Stimulated activated naive CD8-positive, alpha-beta T cell treated with anti-CD3 and anti-CD28 coated beads, Interleukin-15, Interleukin-2, amounts not matched to agents 100 U/mL and 50 U/mL, for 24 hours (primary cell): ENCODE results near the gene ENOX2.
"Not testable (repeated sequence)": the region's sequence is repeated elsewhere in the genome, so short reads cannot be mapped to it uniquely, and the experiment has no call there.

ENCODE experiments used
- ATAC-seq: fragments of 150-1000 bp; cut with Tn5 transposase; one replicate; pipeline ENCODE4 v1.10.0; 2021
- DNase-seq: peaks from one replicate; pipeline ENCODE4 v3.0.0; 2021

Gene ENOX2, protein sequence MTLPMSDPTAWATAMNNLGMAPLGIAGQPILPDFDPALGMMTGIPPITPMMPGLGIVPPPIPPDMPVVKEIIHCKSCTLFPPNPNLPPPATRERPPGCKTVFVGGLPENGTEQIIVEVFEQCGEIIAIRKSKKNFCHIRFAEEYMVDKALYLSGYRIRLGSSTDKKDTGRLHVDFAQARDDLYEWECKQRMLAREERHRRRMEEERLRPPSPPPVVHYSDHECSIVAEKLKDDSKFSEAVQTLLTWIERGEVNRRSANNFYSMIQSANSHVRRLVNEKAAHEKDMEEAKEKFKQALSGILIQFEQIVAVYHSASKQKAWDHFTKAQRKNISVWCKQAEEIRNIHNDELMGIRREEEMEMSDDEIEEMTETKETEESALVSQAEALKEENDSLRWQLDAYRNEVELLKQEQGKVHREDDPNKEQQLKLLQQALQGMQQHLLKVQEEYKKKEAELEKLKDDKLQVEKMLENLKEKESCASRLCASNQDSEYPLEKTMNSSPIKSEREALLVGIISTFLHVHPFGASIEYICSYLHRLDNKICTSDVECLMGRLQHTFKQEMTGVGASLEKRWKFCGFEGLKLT

DNA sequence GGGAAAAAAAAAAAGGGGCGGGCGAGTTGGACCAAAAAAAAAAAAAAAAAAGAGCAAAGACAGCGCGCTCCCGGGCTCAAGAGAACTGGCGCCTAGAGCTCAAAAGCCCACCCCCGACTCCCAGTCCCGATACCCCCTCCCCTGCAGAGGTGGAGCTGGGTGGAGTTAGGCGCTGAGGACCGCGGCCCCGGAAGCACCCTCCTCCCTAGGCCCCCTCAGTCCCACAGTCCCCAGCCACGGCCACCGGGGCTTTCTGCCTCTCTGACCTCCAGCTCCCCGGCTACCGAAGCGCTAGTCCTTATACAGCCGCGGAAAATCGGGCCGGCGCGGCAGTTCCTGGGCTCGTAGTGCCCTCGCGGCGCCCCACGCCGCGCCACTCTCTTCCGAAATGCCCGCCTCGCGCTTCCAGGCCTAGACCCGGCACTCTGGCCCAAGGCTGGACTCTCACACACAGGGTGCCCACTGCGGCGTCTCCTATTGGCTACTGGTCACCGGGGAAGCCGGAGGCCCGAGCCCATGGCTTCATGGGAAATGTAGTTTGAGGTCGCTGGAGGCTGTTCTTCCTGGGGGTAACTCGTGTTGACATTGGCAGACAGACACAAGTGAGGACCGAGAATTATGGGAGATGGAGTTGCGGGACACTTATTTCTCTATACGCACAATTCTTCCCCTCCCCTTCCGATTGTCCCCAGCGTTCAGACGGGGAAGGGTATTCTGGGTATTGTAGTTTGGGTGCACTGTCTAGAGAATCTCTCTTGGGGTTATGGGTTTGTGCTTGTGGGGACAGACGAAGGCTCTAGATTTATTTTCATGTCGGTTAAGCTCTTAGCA is at the start of gene ENOX2:
ENOX2 (minus strand) TSS at position 427 of the 831 bp plus-strand sequence. CDS start 199,993 bp downstream, outside the sequence.
- ATAC-seq = peak; percentile 99

DNA sequence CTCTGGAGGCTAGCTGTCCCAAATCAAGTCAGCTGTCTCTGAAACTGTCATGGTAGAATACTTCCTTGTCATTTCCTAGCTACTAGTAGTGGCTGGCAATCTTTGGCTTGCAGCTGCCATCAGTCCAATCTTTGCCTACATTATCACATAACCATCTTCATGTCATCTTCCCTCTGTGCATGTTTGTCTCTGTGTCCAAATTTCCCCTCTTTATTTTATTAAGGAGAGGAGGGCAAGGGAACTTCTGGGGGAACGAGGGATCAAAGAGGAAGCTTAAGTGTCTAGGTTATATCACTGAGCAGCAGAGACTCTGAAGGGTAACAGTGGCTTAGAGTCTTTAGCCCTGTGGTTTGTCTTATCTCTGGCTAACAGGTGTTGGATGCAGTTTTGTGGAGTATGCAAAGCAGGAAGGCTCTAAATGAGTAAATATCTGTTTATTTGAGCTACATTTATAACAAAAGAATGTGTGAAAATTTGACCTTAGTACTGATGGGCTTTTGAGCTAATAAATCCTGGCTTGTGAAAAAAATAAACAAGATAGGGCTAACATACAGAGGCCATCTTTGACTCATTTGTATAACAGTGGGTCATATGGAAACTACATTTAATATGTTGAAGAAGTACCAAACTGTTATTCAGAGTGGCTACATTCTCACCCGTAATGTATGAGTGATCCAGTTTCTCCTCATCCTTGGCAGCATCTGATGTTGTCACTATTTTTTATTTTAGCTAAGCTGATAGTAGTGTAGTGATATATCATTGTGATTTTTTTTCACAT is 49.4 kb upstream of the ENOX2 start:
- DNase-seq = no peak

More for the DNA sequence above, at the start of gene ENOX2:
- DNase-seq = peak; percentile 74

DNA sequence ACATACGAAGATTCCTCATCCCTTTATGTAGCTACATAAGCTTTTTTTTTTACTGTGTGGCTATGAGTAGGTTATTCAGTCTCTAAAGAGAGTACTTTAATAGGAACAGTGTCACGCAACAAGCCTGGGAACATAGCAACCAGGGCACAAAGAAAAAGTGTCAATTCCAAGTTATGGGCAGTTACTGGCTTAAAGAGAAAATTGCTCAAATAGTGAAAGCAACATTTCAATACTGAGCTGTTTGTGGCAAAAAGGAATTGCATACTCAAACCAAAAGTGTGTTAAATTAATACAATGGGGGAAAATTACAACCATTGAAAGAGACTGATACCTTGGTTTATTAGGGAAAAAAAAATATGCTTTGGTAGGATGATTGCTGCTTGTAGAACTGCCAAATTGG is 41.2 kb upstream of the ENOX2 start:
- no peak for ATAC-seq
- DNase-seq = no peak

More for the DNA sequence above, 49.4 kb upstream of the ENOX2 start:
- no peak for ATAC-seq

DNA sequence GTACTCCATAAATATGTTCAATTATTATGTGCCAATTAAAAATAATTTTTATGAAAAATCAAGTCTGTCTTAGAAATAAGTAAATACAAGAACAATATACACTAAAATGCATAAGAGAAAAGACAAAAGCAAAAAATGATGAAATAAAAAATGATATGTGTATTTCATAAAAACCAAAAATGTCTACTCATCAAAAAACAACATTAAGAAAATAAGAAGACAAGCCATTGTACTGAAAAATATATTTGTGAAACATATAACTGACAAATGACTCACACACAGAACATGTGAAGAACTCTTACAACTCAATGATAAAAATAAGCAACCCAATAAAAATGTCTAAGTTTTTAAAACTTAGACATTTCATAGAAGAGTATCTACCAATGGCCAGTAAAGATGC is 34.1 kb upstream of the ENOX2 start:
- DNase-seq = no peak
- ATAC-seq = no peak

DNA sequence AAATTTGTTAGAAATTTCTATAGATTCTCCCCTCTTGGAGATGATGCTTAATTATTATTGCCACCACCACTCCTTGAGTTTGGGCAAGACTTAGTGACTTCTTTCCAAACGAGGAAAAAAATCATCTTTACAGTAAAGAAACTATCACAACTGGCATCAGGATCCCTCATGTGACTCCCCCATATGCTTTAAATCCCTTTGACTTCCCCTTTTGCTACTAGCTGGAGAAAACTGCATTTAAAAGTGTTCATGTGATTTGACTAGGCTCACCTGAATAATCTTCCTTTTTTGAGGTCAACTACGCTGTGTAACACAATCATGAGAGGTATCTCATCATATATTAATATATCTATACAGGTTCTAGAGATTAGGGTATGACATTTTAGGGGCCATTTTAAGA is 30.3 kb upstream of the ENOX2 start:
- no peak for ATAC-seq
- no peak for DNase-seq

DNA sequence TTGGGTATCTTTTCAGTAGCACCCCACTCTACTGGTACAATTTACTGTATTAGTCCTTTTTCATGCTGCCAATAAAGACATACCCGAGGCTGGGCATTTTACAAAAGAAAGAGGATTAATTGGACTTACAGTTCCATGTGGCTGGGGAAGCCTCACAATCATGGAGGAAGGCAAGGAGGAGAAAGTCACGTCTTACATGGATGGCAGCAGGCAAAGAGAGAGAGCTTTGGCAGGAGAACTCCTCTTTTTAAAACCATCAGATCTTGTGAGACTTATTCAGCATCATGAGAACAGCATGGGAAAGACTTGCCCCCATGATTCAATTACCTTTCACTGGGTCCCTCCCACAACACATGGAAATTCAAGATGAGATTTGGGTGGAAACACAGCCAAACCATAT is 17.4 kb upstream of the ENOX2 start:
- not testable (repeated sequence) for ATAC-seq, DNase-seq

DNA sequence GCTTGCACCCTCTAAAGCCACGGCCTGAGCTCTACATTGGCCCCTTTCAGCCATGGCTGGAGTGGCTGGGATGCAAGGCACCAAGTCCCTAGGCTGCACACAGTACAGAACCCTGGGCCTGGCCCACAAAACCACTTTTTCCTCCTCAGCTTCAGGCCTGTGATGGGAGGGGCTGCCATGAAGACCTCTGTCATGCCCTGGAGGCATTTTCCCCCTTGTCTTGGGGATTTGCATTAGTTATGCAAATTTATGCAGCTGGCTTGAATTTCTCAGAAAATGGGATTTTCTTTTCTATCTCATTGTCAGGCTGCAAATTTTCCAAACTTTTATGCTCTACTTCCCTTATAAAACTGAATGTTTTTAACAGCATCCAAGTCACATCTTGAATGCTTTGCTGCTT is 16.7 kb upstream of the ENOX2 start:
- DNase-seq = not testable (repeated sequence)

DNA sequence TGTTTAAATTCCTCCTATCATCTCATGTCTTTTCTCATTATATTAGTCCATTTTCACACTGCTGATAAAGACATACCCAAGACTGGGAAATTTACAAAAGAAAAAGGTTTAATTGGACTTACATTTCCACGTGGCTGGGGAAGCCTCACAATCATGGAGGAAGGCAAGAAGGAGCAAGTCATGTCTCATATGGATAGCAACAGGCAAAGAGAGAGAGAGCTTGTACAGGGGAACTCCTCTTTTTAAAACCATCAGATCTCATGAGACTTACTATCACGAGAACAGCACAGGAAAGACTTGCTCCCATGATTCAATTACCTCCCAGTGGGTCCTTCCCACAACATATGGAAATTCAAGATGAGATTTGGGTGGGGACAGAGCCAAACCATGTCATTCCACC is 15.5 kb upstream of the ENOX2 start:
- ATAC-seq, DNase-seq: not testable (repeated sequence)

More for the DNA sequence above, 16.7 kb upstream of the ENOX2 start:
- not testable (repeated sequence) for ATAC-seq

DNA sequence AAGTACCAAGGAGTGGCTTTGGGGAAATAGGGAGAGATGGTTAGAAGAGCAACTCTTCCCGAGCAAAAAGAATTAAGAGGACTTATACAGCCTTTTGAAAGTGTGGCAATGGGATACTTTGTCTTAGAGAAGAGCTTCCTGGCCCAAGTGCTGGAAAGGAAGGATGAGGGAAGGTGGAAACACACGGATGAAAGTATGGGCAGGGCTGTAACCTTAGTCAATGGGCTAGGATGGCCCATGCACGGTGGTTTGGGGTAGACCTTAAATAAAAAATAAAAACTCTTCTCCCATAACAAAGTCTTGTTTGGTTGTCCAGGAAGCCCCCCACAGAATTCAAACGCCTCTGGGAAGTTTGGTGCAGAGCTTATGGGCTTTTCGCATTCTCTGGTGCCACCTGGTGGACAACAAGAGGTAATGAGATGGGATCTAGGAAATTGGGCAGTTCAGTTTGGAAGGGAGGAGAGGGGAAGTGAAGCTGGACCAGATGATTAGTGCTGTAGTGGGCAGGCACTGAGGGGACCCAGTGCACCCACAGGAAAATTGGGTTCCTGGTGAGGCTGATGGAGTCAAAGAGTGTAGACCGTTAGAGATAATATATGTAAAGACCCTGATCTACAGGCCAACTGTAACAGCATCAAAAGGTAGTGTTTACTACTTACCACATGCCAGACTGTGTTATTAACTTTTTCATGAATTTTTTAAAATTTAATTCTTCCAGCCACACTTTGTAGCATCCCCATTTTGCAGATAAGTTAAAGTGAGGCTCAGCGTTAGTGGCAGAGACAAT is 13.8 kb upstream of the ENOX2 start:
- ATAC-seq (no peak), DNase-seq (peak; percentile 22)

DNA sequence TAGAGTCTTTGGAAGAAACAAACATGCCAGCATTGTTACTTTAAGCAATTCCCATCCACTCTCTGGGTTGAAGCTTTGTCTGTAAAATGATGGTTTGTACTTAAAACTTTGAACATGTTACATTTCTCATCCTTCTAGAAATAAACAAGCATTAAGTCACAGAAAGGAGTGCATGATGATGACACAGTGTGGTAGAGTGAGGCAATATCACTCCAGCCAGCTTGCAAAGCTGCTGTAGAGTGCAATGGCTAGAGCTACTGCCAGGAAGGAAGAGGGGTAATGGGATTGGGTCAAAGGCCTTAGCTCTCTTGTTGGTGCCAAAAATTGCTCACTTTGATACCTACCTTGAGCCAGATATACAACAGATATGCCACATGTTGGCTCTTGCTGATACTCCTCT is 12.3 kb upstream of the ENOX2 start:
- DNase-seq = no peak
- no peak for ATAC-seq

DNA sequence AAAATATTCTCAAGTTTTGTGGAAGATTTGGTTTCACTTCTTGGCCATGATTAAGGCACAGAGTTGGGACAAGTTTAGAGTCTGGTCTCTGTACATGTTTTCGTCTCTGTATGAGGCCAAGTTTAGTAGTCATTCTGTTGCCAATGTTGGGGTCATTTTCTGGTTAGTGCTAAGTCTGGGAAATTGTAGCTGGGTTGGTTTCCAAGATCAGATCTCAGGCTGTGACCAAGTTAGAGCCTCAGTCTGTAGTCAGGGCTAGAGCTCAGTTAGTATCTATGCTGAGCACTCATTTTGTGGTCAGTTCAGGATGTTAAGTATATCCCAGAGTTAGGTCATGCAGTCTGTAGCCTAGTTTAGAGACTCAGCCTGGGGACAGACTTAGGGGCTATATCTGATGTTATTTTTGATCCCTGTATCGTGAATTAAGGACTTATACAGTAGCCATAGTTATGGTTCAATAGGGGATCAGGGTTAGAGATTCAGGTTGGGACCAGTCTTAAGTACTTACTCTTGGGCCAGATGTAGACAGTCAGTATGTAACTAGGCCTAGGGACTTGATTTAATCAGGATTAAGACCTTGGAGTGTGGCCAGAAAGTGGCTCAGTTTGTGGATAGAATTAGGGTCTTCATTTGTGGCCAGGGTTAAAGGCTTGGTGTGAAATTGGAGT is 6.6 kb upstream of the ENOX2 start:
- no peak for ATAC-seq

DNA sequence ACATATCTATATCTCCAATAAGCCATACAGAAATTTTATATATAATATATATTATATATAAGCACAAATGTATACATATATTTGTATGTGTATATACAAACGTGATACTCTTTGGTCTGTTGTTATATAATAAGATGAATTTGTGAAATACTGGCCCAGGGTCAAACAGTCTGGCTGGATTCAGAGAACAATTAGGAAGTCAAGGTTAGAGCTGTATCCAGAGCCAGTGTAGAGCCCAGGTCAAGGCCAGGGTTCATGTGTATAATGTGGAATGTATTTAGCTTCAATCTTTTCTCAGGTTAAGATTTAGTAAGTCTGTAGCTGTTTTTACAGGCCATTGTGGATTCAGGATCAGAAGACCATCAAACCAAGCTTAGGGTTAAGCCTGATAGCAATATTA is 3.8 kb upstream of the ENOX2 start:
- no peak for DNase-seq
- ATAC-seq = no peak

More for the DNA sequence above, 6.6 kb upstream of the ENOX2 start:
- DNase-seq = no peak

DNA sequence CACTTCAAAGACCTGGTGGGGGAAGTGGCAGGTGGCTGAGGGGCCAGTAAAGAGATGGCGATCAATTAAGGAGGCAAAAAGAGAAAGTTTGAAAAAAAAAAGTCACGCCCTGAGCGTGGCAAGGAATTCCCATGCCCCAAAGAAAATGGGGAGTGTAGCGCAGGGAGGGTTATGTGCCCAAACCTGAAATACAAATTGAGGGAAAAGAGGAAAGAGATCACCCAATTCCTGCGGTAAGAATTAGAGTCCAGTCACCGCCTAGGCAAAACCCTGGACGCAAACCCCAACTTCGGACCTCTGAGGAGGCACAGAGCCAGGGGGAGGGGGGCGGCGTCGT is 595 bp downstream of the ENOX2 start:
- DNase-seq = no peak
- ATAC-seq = no peak

DNA sequence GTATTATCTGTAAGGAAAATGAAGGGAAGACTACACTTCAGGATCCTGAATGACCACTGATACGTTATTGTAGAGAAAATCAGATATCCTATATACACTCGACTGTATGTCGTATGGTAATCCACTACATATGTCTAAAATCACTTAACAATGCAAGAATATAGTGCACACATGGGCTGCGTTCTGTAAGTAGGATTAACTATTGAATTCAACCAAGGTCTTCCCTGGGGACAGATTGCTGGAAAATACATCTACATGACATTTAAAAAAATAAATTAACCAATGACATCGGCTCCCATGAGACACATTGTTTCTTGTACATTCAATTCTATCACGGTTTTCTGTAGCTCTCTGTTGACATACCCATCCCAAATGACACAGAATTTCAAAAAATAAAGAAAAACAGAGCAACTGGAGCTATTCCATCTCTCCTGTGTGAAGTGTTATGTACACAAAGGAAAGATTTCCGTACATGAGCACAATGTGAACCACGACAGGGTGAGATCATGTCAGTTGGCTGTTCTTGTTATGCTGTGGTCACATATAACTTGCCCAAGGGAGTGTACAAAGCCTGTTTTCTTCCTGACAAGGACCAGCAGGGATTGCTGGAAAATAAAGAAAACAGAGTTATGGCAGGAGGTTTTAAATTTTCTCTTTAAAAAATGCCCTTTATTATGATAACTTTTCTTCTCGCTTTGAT is 6.1 kb downstream of the ENOX2 start:
- DNase-seq (no peak), ATAC-seq (no peak)

DNA sequence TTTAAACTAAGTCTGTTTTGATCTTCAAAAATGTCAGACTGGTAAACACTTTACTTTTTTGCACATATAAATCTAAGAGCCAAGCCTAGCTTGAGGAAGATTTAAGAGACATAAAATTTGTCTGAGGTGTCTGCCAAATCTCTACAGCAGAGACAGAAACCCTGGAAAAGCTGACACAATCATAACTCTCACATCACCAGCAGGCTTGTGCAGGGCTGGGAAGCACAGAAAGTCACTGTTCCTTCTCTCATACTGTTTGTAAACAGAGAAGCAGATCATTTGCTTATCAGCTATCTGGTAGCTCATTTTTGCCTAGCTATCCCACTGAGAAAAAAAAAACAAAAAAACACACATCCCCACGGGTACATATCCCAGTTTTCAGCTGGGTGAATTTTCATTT is 7.0 kb downstream of the ENOX2 start:
- DNase-seq = no peak
- no peak for ATAC-seq

DNA sequence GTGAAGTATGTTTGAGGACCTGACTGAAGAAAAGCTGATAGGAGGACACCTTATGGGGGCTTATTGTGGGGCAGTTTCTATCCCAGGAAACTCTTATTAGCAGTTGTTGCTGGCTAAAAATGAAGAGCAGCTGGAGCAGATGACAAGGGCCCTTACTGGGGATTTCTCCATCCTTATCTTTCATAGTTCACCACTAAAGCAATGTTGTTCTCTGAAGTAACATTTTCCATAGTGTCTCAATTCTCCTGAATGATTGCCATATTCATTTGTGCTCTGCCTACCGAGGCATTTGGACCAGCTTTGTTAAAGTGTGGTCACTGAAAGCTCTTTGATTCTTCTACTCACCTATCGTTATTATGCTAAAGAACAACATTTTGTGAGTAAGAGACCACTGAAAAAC is 7.7 kb downstream of the ENOX2 start:
- ATAC-seq = no peak
- DNase-seq = no peak

DNA sequence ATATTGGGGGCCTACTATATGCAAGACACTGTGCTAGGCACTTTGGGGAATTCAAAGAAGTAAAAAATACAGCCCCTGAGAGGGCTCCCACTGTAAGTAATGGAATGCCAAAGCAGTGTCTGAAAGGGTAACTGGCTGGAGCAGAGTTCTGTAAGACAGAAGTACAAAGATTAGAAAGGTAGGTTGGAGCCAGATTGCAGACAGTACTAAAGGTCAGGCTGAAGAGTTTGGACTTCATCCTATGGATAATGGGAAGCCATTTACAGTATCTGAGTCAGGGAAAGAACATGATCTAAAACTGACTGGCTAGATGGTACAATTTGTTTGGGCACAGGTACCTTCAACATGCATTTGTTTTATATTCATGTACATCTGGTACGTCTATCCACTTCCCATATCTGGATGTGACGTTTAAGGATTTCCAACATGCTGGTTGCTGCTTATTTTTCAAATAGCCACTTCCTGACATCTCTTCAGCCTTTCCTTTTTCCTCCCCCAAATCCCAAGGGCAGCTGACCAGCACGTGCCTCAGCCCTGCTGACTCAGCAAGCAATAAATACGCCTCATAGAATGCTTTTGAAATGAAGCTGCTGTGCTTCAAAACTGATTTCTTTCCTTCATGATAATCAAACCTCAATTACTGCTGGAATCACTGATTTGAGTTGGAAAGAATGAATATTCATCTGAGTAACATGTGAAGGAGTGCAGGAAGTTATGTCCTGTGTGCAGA is 9.5 kb downstream of the ENOX2 start:
- no peak for DNase-seq
- no peak for ATAC-seq

DNA sequence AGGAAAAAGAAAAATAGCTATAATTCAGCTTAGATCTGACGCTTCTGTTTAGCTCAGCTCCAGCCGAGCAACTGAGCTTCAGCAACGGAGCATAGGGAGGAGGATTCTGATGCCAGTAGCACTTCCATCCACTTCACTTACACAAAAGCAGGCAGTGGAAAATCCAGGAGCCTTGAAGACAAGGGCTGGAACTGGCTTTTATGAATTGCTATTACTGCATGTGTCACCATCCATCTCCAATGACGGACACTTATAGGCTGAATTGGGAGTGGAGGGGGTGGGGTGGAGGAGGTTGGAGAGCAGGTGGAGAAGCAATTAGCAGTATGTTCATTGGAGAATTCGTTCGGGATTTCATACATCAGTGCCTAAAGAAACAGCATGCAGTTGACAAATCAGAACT is 15.6 kb downstream of the ENOX2 start:
- ATAC-seq (no peak), DNase-seq (no peak)

DNA sequence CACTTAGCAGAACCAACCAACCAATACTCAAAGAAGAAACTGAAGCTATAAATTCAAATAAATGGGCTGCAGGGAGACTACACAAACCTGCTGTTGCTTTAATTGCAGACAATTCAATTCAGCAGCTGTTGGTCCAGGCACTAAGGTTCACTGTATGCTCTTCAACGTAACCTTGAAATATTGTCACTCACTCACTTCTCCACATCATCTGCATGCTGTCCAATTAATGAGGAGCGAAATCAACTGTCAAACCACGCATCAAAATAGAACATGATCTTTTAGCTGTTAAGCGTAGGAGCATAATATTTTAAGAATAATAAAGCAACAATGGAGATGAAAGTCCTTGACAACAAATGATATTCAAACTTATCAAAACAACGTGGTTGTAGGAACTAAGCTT is 17.0 kb downstream of the ENOX2 start:
- no peak for DNase-seq

More for the DNA sequence above, 17.0 kb downstream of the ENOX2 start:
- no peak for ATAC-seq
